Type B pancreatic cell (in vitro differentiated cells): ENCODE measurements around the gene ARHGEF4. TPM values are rescaled to one million over a fixed set of nuclear protein-coding genes. Genes with fewer than 3 reads are reported as not detected.
A peak's percentile ranks its signal among the peaks of the same experiment; 100 is the strongest.

ENCODE experiments used
- DNase-seq: peaks from one replicate; pipeline ENCODE4 v3.0.0; 2021; ENCODE audit warnings: mixed read lengths; ENCODE audit not compliant: unreplicated experiment; ENCODE audit errors: extremely low spot score
- H3K27ac Mint-ChIP-seq: 2 replicates; pipeline ENCODE4 v1.8.0; 2021; ENCODE audit warnings: mild to moderate bottlenecking, mixed read lengths
- H3K27me3 Mint-ChIP-seq: 2 replicates; pipeline ENCODE4 v1.8.0; 2021; ENCODE audit warnings: mixed read lengths
- H3K36me3 Mint-ChIP-seq: 2 replicates; pipeline ENCODE4 v1.8.0; 2021; ENCODE audit warnings: mixed read lengths
- H3K4me1 Mint-ChIP-seq: one replicate; pipeline ENCODE4 v1.8.0; 2021; ENCODE audit warnings: mixed read lengths; ENCODE audit not compliant: unreplicated experiment
- H3K4me3 Mint-ChIP-seq: 2 replicates; pipeline ENCODE4 v1.8.0; 2021; ENCODE audit warnings: mild to moderate bottlenecking, mixed read lengths
- H3K9me3 Mint-ChIP-seq: 2 replicates; pipeline ENCODE4 v1.8.0; 2021; ENCODE audit warnings: mixed read lengths
- total RNA-seq: library from RNA; stranded (reverse); gene quantifications from 2 replicates; pipeline ENCODE4 v1.2.1, GENCODE V29; 2021; ENCODE audit warnings: low replicate concordance
- TF ChIP-seq, protein P1 (sequence below): fragments of 200-600 bp; sonication (generic); conservative IDR thresholded peaks from 2 replicates; pipeline ENCODE4 v1.5.0; 2021; ENCODE audit warnings: antibody characterized with exemption, mild to moderate bottlenecking

Gene ARHGEF4
- total RNA-seq, 1 donor from 2014 or later = 31.4 TPM

DNA sequence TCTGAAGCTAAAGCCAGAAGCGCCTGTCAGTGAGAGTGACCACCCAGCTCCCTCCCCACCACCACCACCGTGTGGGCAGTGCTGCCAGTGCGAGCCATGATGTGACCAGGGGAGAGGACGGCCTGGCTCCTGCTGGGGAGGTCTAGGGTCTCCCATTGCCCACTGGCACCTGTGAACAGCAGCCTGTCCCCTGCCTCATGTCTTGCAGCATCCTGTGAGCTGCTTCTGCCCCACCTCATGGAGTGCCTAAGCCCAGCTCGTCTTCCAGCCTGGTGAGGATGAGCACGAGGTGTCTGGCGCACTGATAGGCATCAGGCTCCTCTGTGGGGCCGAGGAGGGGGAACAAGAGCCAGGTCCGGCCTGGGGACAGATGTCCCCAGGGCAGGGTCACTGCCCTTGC is 195.2 kb downstream of the ARHGEF4 start:
- no peak overlapping the region for H3K27ac Mint-ChIP-seq
- peaks cover 3% of the 10 kb centered on the region for H3K36me3 Mint-ChIP-seq
- H3K27me3 Mint-ChIP-seq = peaks cover 14% of the 10 kb centered on the region
- TF ChIP-seq, protein P1, sequence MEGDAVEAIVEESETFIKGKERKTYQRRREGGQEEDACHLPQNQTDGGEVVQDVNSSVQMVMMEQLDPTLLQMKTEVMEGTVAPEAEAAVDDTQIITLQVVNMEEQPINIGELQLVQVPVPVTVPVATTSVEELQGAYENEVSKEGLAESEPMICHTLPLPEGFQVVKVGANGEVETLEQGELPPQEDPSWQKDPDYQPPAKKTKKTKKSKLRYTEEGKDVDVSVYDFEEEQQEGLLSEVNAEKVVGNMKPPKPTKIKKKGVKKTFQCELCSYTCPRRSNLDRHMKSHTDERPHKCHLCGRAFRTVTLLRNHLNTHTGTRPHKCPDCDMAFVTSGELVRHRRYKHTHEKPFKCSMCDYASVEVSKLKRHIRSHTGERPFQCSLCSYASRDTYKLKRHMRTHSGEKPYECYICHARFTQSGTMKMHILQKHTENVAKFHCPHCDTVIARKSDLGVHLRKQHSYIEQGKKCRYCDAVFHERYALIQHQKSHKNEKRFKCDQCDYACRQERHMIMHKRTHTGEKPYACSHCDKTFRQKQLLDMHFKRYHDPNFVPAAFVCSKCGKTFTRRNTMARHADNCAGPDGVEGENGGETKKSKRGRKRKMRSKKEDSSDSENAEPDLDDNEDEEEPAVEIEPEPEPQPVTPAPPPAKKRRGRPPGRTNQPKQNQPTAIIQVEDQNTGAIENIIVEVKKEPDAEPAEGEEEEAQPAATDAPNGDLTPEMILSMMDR = no peak
- no peak for DNase-seq
- no peaks in the 10 kb centered on the region for H3K9me3 Mint-ChIP-seq
- peaks cover 6% of the 10 kb centered on the region for H3K4me1 Mint-ChIP-seq
- no peak overlapping the region for H3K4me3 Mint-ChIP-seq

DNA sequence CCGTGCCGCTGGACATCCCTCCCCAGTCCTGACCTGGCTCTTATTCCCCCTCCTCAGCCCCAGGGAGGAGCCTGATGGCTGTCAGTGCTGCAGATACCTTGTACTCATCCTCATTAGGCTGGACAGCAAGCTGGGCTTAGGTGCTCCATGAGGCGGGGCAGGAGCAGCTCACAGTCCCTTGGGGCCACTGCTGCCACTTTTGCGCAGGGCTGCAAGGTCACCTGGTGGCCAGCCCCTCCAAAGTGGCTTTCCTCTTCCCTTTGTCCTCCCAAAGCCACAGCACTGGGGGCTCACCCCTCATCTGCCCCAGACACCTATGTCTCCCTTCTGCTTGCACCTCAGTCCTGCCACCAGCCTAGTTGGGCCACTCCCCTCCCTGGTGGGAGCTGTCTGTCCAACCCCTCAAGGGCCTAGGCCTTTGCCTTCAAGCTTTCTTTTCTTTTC is 195.7 kb downstream of the ARHGEF4 start:
- H3K4me3 Mint-ChIP-seq = no peak overlapping the region
- H3K4me1 Mint-ChIP-seq = peaks cover 6% of the 10 kb centered on the region
- DNase-seq = peak; percentile 62
- TF ChIP-seq, protein P1 = no peak
- no peak overlapping the region for H3K27ac Mint-ChIP-seq
- peaks cover 14% of the 10 kb centered on the region for H3K27me3 Mint-ChIP-seq
- H3K36me3 Mint-ChIP-seq = peaks cover 3% of the 10 kb centered on the region
- no peaks in the 10 kb centered on the region for H3K9me3 Mint-ChIP-seq

DNA sequence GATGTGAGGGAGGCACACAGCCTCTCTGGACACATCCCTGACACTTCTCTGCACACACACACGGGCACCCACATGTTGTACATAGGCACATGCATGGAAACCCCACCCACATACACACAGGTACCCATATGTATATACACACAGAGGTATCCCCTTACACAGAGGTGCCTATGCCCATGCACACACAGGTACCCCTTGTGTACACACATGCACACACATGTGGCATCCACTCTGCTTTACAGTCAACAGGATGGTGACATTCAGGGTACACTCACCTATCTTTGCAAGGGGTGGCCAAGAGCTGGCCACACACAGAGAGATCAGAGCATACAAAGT is 197.0 kb downstream of the ARHGEF4 start:
- Mint-ChIP-seq H3K9me3 (no peaks in the 10 kb centered on the region), H3K27me3 (peaks cover 17% of the 10 kb centered on the region), H3K36me3 (no peaks in the 10 kb centered on the region), H3K27ac (peak overlapping the region; percentile 48), H3K4me1 (peaks cover 6% of the 10 kb centered on the region), H3K4me3 (peak overlapping the region; percentile 83)
- DNase-seq = peak; percentile 49
- TF ChIP-seq, protein P1 = no peak

DNA sequence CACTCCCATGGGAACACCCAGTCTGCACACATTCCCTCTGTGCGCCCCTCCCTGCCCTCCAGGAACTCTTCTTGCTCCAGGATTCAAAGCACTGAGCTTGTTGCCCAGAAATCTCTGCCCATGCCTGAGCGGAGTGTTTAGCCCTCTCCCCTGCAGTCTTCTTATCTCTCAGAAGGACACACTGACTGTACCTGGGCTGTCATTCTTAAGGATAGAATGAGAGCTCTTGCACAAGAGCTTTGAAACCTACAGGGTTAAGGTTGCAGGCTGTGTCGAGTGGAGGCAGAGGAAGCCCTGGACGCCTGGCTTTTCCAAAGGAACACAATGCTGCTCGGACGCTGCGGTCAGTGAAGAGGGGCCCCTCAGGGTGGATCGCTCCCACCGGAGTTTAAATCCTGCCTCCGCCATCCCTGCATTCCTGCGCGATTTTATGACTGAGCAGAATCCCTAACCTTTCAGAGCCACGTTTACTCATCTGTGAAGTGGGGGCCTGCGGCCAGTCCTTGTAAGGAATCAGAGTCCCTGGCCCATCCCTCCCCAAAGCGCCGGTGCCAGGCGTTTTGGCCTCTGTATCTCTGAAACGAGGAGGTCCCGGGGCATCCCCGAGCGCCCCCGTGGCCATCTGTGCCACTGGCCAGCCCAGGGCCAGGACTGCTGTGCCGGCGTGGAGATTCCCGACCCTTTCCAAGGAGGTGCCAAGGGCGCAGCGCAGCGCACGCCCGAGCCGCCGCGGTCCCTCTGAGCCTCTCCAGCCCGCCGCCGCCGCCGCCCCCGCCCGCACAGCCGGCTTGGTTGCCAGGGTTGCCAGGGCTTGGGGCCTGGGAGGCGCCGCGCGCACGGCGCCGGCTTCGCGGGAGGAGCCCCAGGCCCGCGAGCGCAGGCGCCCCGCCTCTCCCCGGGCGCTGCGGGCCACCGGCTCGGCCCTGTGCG is 197.7 kb downstream of the ARHGEF4 start:
- peak; percentile 74 for DNase-seq
- peaks cover 6% of the 10 kb centered on the region for H3K4me1 Mint-ChIP-seq
- peak overlapping the region; percentile 48 for H3K27ac Mint-ChIP-seq
- H3K9me3 Mint-ChIP-seq = no peaks in the 10 kb centered on the region
- H3K36me3 Mint-ChIP-seq = no peaks in the 10 kb centered on the region
- peaks cover 17% of the 10 kb centered on the region for H3K27me3 Mint-ChIP-seq
- H3K4me3 Mint-ChIP-seq = peak overlapping the region; percentile 83
- TF ChIP-seq, protein P1 = no peak

DNA sequence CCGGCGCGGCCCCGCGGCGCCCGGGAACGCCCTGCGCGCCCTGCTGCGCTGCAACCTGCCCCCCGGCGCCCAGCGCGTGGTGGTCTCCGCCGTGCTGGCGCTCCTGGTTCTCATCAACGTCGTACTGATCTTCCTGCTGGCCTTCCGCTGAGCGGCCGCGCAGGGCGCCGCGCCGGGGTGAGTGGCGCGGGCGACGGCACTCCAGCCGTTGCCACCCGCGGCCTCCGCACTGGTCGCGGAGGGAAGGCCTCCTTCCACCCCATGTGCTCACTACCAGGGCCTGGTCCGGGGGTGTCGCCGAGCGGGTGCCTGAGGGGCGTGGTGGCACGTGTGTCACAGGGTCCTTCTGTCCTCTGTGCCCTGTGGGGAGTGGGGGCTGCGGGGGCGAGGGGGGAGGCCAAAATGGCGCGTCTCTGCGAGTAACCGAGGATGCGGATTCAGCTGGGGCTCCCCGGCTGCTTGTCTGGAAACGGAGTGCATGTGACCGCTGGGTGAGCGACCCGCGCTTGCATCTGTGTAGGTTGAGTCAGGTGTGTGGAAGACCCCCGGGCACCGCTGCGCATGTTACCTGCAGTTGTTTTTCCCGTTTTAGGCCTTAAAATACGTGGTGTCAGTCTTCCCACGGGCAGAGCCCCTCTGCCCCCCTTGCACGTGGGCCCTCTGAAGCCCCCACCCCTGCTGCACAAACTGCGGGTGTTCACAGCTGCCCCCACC is 198.6 kb downstream of the ARHGEF4 start:
- Mint-ChIP-seq H3K9me3 (no peaks in the 10 kb centered on the region), H3K27me3 (peaks cover 17% of the 10 kb centered on the region)
- DNase-seq = peak; percentile 66

More for the DNA sequence above, 198.6 kb downstream of the ARHGEF4 start:
- TF ChIP-seq, protein P1 = no peak
- Mint-ChIP-seq H3K4me1 (peaks cover 6% of the 10 kb centered on the region), H3K27ac (no peak overlapping the region), H3K36me3 (no peaks in the 10 kb centered on the region), H3K4me3 (peak overlapping the region; percentile 72)
